Kidney glomerular epithelial cell (primary cell): Measurements from ENCODE around the gene ALG12.

Source experiments
- DNase-seq: peaks from one replicate; lab custom pipeline; 2025; lab: John Stamatoyannopoulos, UW

The ALG12 gene

GRCh38 chr22:49957826-49958365 lies 39.7 kb upstream of the ALG12 start:
- no peak for DNase-seq

DNA sequence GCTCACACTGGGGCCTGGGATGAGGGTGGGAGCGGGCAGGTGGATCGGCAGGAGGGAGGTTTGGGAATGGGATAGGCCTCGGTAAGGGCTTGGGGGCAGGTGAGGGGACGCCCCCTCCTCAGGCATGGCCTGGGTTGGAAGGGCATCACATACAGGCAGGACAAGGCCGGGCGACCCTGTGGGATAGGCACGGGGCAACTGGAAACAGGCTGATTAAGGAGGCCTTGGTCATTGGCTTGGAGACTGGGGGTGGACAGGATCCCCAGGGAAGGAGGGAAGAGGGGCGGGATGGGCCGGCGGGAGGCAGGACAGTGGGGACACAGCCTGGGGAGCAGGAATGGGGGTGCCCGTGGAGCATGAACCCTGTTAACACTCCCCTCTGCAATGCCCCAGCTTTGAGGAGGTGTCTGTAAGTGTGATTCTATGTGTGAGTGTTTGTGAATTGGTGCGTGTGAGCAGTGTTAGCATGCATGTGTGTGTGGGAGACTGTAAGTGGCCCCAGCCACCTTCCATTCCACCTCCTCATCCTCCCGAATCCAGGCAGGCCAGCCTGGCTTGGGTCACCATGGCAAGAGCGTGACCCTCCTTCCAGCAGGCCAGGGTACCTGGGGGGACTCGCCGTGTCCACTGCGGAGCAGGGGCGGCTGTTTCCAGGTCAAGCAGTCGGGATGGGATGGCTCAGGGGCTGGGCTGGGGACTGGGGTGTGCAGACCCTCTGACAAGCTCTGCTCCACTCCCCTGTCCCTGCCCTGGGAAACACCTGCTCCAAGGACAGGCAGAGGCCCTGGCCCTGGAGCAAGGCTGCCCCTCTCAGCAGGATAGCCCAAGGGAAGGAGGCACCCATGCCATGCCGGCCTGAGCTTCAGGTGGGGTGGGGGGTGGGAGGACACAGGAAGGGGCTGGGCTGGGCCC lies 38.9 kb upstream of the ALG12 start:
- DNase-seq: no peak

DNA sequence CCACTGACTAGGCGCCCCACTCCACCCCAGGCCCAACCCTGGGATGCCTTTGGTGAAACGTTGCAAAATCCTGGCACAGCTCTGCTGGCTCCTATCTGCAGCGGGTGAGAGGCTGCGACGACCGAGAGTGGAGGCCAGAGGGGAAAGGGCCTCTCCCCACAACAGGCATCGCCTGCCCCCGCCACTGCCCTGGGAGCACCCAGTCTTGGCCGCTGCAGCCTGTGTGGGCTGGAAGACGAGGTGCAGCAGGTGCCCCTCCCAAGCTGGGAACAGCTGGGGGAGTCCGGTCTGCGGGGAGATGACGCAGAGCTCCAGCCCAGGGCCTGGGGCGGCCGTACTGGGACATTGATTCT lies 38.2 kb upstream of the ALG12 start:
- DNase-seq: no peak

DNA sequence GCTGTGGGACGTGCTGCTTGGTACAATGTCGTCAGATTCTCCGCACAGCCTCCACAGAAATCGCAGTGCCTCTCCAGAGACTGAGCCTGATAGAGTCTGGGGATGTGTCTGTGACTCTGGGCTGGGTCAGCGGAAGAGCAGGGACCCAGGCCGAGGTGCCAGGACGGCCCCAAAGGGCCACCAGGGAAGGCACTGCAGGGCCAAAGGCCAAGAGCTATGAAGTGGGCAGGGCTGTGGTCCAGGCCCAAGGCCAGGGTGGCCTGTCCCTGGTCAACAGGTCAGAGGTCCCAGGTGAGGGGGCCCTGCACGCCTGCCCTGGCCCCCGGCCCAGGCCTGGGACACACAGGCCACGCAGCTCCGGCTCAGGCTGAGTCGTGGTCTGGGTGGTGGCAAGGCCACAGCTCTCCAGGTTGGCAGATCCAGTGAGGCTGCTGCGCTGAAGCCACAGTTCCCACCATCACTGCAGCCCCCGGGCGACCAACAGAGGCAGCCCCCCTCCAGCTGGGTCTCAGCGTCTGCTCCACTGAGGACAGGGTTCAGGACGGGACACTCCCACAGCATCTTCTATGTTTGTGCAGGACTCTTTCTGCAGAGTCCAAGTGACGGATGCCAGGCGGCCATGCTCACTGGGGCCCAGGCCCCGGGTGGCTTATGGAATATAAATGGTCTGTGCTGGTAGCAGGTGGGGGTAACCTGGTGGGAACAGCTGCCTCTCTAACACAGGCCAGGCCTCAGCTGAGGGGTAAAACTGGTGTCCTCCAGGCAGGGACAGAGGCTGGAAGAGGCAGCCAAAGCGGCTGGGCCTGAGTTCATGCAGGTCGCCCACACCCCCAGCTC lies 37.6 kb upstream of the ALG12 start:
- DNase-seq: no peak

GRCh38 chr22:49954991-49955580 lies 36.8 kb upstream of the ALG12 start:
- no peak for DNase-seq

GRCh38 chr22:49954354-49954753 lies 36.1 kb upstream of the ALG12 start:
- no peak for DNase-seq

GRCh38 chr22:49953680-49954344 lies 35.6 kb upstream of the ALG12 start:
- DNase-seq: no peak

- DNase-seq: no peak
These were observed 34.9 kb upstream of the ALG12 start for GRCh38 chr22:49953027-49953679.

DNA sequence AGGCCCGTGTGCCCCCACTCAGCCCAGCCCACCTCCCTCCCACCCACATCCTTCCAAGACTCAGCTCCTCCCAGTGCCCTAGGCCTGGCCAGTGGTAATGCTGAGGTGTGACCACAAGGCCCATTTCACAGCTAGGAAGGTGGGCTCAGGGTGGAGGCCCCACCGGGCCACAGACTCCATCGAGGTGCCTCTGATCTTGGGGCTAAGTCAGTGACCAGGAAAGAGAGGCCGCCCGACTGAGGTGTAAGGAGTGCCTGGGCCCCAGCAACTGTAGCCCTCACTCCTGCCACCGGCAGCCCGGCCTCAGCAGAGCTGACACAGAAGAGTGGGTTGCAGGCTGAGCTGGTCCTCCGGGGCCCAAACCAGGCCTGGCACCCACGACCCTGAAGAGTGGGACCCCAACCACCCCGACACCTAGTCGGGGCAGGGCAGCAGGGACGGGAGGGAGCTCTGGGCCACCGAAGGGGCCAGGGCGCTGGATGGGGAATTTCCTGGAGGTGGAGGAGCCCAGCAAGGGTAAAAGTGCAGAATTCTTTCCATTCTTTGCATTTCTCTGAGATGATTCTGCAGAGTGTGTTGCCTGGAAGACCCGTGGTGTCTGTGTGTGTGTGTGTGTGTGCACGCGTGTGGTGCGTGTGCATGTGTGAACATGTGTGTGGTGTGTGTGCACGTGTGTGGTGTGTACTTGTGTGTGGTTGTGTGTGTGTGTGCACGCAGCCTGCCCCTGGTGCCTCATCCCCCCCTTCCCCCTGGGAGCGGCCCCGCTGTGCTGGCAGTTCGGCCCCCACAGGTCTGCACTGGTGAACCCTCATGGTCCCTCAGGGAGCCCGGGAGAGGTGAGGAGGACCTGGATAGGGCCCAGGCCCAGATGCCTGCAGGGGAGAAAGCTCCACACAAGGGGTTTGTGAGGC lies 34.0 kb upstream of the ALG12 start:
- DNase-seq: peak; percentile 88

GRCh38 chr22:49951678-49951985 lies 33.4 kb upstream of the ALG12 start:
- DNase-seq: no peak

DNA sequence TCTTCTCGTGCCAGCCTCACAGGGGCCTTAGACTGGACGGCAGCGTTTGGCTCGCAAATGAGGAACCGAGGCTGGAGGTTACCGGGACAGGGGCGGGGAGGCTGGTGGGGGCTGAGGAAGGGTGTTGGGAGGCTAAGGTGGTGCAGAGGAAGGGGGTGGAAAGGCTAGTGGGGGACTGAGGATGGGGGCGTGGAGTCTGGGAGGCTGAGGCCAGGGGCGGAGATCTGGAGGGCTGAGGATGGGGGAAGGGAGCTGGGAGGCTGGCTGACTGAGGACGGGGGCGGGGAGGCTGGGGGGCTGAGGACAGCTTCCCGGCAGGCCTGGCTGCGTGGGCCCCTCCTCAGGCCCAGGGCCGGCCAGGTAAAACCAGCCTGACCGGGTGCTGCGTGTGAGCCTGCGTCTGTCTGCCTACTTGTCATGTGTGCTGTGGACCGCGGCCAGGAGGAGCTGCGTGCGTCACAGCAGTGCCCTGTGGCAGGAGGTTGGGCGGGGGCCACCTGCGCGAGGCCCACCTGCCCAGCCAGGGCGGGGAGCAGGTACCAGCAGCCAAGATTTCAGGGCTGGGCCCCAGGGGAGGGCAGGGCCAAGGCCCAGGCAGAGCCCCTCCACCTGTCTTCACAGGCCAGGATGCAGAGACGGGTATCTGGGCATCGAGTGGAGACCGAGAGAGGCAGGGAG lies 32.9 kb upstream of the ALG12 start:
- DNase-seq: peak; percentile 4

- no peak for DNase-seq
These were observed 32.3 kb upstream of the ALG12 start for GRCh38 chr22:49950396-49950994.

- DNase-seq: no peak
These were observed 31.7 kb upstream of the ALG12 start for GRCh38 chr22:49949914-49950292.

- no peak for DNase-seq
These were observed 31.0 kb upstream of the ALG12 start for GRCh38 chr22:49948958-49949913.

GRCh38 chr22:49948116-49948957 lies 30.1 kb upstream of the ALG12 start:
- no peak for DNase-seq

DNA sequence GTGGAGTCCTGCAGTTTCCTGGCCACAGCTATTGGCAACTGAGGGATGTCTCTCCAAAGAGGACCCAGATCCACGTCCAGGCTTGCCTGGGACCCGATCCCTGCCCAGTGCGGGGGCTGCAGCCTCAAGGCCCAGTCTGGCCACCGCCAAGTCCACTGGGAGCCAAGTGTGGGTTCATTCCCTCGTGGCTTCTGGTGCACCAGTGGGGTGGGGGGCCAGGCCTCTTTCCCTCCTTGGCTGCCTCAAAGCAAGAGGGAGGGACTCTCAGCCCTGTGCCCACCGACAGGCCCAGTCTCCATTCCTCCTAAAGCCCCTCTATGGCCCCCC lies 29.0 kb upstream of the ALG12 start:
- no peak for DNase-seq

DNA sequence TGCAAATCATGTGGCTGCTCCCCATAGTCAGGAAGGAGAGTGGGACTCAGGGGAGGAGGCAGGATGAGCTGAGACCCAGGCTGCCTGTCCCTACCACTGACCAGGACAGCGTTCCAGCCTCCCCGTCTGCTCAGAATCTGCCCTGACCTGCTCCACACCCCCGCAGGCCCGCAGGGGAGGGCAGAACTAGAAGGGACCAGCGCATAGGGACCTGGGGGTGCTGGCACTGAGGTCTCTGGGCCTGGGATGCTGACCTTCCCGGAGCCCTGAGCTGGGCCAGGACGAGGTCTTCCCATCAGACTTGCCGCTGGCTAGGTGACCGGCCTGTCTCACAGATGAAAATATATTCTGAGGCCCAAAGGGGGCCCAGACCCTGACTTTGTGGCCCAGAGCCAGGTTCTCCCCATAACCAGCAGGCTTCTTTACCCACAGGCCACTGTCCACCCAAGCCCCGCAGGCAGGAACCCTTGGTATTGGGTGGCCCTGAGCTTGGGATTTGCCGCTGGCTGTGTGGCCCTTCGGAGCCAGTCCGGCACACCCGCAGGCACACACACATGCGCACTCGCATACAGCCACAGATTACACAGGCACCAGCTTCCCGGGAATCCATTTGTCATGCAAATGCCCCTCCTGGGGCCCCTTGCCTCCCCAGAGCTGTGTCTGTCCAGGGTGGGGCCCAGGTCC lies 28.5 kb upstream of the ALG12 start:
- no peak for DNase-seq
